Measurements from ENCODE around the gene KCNJ9.

DNA sequence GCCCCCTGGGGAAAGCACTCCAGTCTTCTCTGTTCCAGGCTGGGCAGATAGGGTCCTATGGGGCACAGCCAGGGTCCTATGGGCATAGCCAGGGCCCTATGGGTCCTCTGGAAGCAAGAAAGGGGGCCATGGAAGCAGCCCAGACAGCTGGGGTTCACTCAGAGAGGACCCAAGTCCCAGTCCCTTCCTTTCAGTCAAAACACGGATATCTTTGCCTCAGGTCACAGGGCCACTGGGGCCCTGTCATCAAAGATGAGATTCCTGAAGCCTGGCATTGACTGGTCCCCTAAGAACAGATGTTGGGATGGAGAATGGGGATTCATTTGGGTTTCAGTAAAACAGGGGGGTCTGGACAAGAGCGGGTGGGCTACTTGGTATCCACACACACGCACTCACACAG is 8.5 kb downstream of the KCNJ9 start:
- TF ChIP-seq POLR2A (IDR thresholded peaks at IDR 0.05; ENCODE audit: low read depth, low read length) (no peak), MXI1 (IDR thresholded peaks at IDR 0.05; ENCODE audit: low read depth, low read length) (no peak), BHLHE40 (IDR thresholded peaks at IDR 0.05; ENCODE audit: borderline replicate concordance in 1 of 2, low read depth in 2 of 2, low read length in 1 of 2) (no peak), POLR2AphosphoS5 (IDR thresholded peaks at IDR 0.05; ENCODE audit: low read length) (no peak), MYC (IDR thresholded peaks at IDR 0.05; ENCODE audit: insufficient read depth, insufficient read length, insufficient replicate concordance, low read length, severe bottlenecking) (no peak), GABPA (IDR thresholded peaks at IDR 0.05; ENCODE audit: low read depth) (no peak), NFIC (IDR thresholded peaks at IDR 0.05; ENCODE audit: low read depth, low read length) (no peak), EP300 (IDR thresholded peaks at IDR 0.05; ENCODE audit: borderline replicate concordance in 1 of 2, control insufficient read depth in 1 of 2, low read depth in 2 of 2, low read length in 2 of 2) (no peak), SP1 (IDR thresholded peaks at IDR 0.05; ENCODE audit: low read depth, low read length) (no peak)
- TF ChIP-seq, protein P1, sequence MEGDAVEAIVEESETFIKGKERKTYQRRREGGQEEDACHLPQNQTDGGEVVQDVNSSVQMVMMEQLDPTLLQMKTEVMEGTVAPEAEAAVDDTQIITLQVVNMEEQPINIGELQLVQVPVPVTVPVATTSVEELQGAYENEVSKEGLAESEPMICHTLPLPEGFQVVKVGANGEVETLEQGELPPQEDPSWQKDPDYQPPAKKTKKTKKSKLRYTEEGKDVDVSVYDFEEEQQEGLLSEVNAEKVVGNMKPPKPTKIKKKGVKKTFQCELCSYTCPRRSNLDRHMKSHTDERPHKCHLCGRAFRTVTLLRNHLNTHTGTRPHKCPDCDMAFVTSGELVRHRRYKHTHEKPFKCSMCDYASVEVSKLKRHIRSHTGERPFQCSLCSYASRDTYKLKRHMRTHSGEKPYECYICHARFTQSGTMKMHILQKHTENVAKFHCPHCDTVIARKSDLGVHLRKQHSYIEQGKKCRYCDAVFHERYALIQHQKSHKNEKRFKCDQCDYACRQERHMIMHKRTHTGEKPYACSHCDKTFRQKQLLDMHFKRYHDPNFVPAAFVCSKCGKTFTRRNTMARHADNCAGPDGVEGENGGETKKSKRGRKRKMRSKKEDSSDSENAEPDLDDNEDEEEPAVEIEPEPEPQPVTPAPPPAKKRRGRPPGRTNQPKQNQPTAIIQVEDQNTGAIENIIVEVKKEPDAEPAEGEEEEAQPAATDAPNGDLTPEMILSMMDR (IDR thresholded peaks at IDR 0.05 in 2 of 3, conservative IDR thresholded peaks at IDR 0.05 in 1 of 3; ENCODE audit: control insufficient read depth in 2 of 3, extremely low read depth in 1 of 3, insufficient read depth in 1 of 3, low read depth in 3 of 3, low read length in 3 of 3), result no peak
- TF ChIP-seq, protein P2, sequence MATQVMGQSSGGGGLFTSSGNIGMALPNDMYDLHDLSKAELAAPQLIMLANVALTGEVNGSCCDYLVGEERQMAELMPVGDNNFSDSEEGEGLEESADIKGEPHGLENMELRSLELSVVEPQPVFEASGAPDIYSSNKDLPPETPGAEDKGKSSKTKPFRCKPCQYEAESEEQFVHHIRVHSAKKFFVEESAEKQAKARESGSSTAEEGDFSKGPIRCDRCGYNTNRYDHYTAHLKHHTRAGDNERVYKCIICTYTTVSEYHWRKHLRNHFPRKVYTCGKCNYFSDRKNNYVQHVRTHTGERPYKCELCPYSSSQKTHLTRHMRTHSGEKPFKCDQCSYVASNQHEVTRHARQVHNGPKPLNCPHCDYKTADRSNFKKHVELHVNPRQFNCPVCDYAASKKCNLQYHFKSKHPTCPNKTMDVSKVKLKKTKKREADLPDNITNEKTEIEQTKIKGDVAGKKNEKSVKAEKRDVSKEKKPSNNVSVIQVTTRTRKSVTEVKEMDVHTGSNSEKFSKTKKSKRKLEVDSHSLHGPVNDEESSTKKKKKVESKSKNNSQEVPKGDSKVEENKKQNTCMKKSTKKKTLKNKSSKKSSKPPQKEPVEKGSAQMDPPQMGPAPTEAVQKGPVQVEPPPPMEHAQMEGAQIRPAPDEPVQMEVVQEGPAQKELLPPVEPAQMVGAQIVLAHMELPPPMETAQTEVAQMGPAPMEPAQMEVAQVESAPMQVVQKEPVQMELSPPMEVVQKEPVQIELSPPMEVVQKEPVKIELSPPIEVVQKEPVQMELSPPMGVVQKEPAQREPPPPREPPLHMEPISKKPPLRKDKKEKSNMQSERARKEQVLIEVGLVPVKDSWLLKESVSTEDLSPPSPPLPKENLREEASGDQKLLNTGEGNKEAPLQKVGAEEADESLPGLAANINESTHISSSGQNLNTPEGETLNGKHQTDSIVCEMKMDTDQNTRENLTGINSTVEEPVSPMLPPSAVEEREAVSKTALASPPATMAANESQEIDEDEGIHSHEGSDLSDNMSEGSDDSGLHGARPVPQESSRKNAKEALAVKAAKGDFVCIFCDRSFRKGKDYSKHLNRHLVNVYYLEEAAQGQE (IDR thresholded peaks at IDR 0.05; ENCODE audit: low read depth, low read length), result no peak
- TF ChIP-seq, protein P3, sequence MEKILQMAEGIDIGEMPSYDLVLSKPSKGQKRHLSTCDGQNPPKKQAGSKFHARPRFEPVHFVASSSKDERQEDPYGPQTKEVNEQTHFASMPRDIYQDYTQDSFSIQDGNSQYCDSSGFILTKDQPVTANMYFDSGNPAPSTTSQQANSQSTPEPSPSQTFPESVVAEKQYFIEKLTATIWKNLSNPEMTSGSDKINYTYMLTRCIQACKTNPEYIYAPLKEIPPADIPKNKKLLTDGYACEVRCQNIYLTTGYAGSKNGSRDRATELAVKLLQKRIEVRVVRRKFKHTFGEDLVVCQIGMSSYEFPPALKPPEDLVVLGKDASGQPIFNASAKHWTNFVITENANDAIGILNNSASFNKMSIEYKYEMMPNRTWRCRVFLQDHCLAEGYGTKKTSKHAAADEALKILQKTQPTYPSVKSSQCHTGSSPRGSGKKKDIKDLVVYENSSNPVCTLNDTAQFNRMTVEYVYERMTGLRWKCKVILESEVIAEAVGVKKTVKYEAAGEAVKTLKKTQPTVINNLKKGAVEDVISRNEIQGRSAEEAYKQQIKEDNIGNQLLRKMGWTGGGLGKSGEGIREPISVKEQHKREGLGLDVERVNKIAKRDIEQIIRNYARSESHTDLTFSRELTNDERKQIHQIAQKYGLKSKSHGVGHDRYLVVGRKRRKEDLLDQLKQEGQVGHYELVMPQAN (conservative IDR thresholded peaks at IDR 0.05), result no peak
